Measurements from ENCODE around the gene DLGAP1. TPM values are rescaled to one million over a fixed set of nuclear protein-coding genes. Genes with fewer than 3 reads are reported as not detected.
A peak's percentile ranks its signal among the peaks of the same experiment; 100 is the strongest.

The DLGAP1 gene
- total RNA-seq, 1 experiment from 2014 or later = 23.0 TPM

DNA sequence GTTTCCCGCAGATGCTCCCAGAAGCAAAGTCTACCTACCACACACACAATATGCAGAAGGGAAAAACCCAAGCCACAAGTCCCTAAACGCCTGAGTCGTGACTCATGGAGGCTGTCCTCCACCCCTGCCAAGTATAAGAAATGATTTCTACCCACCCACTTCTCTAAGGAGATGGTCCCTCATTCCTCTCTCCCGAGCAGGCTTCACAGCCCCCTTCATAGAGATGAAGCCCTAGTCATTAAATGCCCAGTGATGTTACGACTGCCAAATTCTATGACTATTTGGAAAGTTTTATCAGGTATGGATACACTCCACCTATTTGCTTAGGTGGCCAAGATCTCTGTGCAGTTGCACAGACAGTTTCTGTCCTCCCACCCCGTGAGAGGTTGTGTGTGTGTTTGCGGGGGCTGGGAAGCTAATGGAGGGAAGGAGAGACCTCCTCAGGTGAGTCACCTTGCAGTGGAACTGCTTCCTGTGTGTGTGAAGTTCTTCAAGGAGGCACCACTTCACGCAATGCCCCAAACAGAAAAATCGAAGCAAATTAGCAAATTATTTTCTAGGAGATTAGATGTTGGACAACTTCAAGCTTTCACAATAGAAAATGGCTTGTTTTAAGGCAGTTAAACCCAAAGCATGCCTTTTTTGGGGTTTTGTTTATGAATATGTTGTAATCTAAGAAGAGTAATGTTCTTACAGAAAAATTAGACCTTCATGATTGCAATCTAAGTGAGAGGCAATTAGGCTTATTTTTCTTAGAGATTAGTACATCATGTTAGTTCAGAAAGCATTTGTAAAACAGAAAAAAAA, 830.0 kb downstream of the DLGAP1 start:
- no peak for DNase-seq (ENCODE audit: low spot score)
- no peak overlapping the region; the same call in 1 of the 2 replicates for H3K4me3 Mint-ChIP-seq
- ChIA-PET POLR2A (interaction anchor here (0.7 to 1.8 kb wide), 2 partner anchors 21 kb away, joined by 3 to 16 read pairs; no protein-coding TSS in a partner anchor), CTCF (interaction anchor here (2.1 to 2.4 kb wide), 2 partner anchors 10 to 40 kb away, joined by 4 to 16 read pairs; no protein-coding TSS in a partner anchor)
- no peak; the same call in 1 of the 2 replicates for ATAC-seq
- 0 out of 2 replicates have a peak, but pooled peaks cover 3% of the 10 kb centered on the region for H3K36me3 Mint-ChIP-seq
- peaks cover 38% of the 10 kb centered on the region for H3K4me1 Mint-ChIP-seq
- TF ChIP-seq, protein P1, sequence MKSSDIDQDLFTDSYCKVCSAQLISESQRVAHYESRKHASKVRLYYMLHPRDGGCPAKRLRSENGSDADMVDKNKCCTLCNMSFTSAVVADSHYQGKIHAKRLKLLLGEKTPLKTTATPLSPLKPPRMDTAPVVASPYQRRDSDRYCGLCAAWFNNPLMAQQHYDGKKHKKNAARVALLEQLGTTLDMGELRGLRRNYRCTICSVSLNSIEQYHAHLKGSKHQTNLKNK (CRISPR knock-in tag; IDR thresholded peaks at IDR 0.05) = no peak
- TF ChIP-seq, protein P2, sequence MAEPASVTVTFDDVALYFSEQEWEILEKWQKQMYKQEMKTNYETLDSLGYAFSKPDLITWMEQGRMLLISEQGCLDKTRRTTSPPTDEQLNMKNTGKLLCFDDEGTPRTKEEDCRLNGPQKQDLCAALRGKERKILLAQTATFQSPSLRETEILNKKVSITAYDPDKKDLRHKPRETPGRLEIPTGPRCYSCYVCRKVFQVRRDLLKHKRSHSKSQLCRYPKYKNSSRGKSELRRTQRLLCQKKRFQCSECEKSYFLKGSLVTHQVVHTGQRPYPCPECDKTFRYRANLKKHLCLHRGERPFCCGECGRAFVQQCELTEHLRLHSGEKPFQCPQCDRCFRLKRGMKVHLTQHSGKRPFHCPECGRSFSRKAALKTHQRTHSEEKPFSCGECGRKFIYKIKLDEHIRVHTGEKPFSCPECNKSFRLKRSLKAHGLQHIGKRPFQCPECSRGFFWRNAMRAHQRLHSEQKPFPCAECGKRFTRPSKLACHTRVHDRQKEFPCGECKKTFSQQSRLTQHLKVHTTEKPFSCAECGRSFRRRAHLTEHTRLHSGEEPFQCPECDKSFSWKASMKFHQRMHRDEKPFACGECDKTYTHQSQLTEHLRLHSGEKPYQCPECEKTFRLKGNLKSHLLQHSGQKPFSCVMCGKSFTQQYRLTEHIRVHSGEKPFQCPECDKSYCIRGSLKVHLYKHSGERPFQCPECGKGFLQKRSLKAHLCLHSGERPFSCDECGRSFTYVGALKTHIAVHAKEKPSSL (CRISPR knock-in tag; conservative IDR thresholded peaks at IDR 0.05) = no peak
- TF ChIP-seq ZBTB21 (CRISPR knock-in tag; IDR thresholded peaks at IDR 0.05; ENCODE audit: borderline replicate concordance) (no peak), CREM (CRISPR knock-in tag; IDR thresholded peaks at IDR 0.05) (no peak), FOXK1 (CRISPR knock-in tag; IDR thresholded peaks at IDR 0.05) (no peak), SOX15 (CRISPR knock-in tag; IDR thresholded peaks at IDR 0.05) (no peak), GTF2I (CRISPR knock-in tag; conservative IDR thresholded peaks at IDR 0.05) (no peak)
- TF ChIP-seq, protein P3, sequence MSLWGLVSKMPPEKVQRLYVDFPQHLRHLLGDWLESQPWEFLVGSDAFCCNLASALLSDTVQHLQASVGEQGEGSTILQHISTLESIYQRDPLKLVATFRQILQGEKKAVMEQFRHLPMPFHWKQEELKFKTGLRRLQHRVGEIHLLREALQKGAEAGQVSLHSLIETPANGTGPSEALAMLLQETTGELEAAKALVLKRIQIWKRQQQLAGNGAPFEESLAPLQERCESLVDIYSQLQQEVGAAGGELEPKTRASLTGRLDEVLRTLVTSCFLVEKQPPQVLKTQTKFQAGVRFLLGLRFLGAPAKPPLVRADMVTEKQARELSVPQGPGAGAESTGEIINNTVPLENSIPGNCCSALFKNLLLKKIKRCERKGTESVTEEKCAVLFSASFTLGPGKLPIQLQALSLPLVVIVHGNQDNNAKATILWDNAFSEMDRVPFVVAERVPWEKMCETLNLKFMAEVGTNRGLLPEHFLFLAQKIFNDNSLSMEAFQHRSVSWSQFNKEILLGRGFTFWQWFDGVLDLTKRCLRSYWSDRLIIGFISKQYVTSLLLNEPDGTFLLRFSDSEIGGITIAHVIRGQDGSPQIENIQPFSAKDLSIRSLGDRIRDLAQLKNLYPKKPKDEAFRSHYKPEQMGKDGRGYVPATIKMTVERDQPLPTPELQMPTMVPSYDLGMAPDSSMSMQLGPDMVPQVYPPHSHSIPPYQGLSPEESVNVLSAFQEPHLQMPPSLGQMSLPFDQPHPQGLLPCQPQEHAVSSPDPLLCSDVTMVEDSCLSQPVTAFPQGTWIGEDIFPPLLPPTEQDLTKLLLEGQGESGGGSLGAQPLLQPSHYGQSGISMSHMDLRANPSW (CRISPR knock-in tag; conservative IDR thresholded peaks at IDR 0.05; ENCODE audit: low read depth) = no peak
- TF ChIP-seq, protein P4, sequence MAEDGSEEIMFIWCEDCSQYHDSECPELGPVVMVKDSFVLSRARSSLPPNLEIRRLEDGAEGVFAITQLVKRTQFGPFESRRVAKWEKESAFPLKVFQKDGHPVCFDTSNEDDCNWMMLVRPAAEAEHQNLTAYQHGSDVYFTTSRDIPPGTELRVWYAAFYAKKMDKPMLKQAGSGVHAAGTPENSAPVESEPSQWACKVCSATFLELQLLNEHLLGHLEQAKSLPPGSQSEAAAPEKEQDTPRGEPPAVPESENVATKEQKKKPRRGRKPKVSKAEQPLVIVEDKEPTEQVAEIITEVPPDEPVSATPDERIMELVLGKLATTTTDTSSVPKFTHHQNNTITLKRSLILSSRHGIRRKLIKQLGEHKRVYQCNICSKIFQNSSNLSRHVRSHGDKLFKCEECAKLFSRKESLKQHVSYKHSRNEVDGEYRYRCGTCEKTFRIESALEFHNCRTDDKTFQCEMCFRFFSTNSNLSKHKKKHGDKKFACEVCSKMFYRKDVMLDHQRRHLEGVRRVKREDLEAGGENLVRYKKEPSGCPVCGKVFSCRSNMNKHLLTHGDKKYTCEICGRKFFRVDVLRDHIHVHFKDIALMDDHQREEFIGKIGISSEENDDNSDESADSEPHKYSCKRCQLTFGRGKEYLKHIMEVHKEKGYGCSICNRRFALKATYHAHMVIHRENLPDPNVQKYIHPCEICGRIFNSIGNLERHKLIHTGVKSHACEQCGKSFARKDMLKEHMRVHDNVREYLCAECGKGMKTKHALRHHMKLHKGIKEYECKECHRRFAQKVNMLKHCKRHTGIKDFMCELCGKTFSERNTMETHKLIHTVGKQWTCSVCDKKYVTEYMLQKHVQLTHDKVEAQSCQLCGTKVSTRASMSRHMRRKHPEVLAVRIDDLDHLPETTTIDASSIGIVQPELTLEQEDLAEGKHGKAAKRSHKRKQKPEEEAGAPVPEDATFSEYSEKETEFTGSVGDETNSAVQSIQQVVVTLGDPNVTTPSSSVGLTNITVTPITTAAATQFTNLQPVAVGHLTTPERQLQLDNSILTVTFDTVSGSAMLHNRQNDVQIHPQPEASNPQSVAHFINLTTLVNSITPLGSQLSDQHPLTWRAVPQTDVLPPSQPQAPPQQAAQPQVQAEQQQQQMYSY (CRISPR knock-in tag; IDR thresholded peaks at IDR 0.05) = no peak
- peaks cover 3% of the 10 kb centered on the region; the same call in 1 of the 2 replicates for H3K9me3 Mint-ChIP-seq
- H3K27ac Mint-ChIP-seq = peak overlapping the region; percentile 98
- no peaks in the 10 kb centered on the region for H3K27me3 Mint-ChIP-seq (ENCODE audit: low read depth)

DNA sequence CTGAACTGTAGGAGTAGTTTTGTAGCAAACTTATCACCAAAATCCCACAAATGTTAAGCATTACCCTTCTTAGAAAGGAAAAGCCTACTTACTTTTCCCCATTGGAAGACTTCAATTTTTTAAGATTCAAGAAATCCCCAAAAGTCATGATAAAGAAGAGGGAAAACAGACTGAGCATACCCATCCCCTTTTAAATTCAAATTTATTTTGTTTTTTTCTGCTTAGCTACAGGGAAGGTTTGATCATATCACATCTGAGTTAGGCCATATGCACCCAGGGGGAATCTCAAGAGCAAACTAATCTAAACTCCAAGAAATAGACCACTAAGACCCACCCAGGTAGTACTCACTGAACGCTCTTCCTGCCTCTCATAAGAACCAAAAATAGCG, 830.6 kb downstream of the DLGAP1 start:
- H3K27me3 Mint-ChIP-seq (ENCODE audit: low read depth) = no peaks in the 10 kb centered on the region
- H3K4me1 Mint-ChIP-seq = peaks cover 38% of the 10 kb centered on the region
- peak overlapping the region; percentile 8 for H3K4me3 Mint-ChIP-seq

More for the DNA sequence above, 830.6 kb downstream of the DLGAP1 start:
- ChIA-PET POLR2A (interaction anchor here (0.7 to 1.8 kb wide), 2 partner anchors 17 to 21 kb away, joined by 3 to 16 read pairs; no protein-coding TSS in a partner anchor), CTCF (interaction anchor here (0.6 to 2.4 kb wide), 8 partner anchors 8 to 41 kb away, joined by 3 to 16 read pairs (median 4); no protein-coding TSS in a partner anchor)
- no peak for DNase-seq (ENCODE audit: low spot score)
- Mint-ChIP-seq H3K36me3 (no peaks in the 10 kb centered on the region), H3K9me3 (no peaks in the 10 kb centered on the region), H3K27ac (peak overlapping the region; percentile 98)
- TF ChIP-seq, protein P5, sequence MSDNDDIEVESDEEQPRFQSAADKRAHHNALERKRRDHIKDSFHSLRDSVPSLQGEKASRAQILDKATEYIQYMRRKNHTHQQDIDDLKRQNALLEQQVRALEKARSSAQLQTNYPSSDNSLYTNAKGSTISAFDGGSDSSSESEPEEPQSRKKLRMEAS (CRISPR knock-in tag; IDR thresholded peaks at IDR 0.05) = peak; percentile 12; the same call in 1 of the 2 replicates
- no peak for TF ChIP-seq OVOL2 (CRISPR knock-in tag; IDR thresholded peaks at IDR 0.05; ENCODE audit: borderline replicate concordance)
- no peak for ATAC-seq

Measured in WTC11 (cell line).